IgD-negative memory B cell (primary cell): ENCODE data around the gene LAMB4. TPM values are rescaled to one million over a fixed set of nuclear protein-coding genes. Genes with fewer than 3 reads are reported as not detected.
A peak's percentile ranks its signal among the peaks of the same experiment; 100 is the strongest.

Source experiments
- H3K27ac Mint-ChIP-seq, 3 donors: one replicate each; pipeline ENCODE4 v1.8.0; 2020 to 2022; ENCODE audit warnings: mild to moderate bottlenecking in 3 of 3, mixed read lengths in 3 of 3, moderate library complexity in 1 of 3
- H3K27me3 Mint-ChIP-seq: one replicate; pipeline ENCODE4 v1.8.0; 2021; ENCODE audit warnings: mixed read lengths
- H3K36me3 Mint-ChIP-seq: one replicate; pipeline ENCODE4 v1.8.0; 2020; ENCODE audit warnings: mild to moderate bottlenecking, mixed read lengths
- H3K4me1 Mint-ChIP-seq, 3 donors: one replicate each; pipeline ENCODE4 v1.8.0; 2020 to 2022; ENCODE audit warnings: mixed read lengths in 3 of 3, mild to moderate bottlenecking in 1 of 3
- H3K4me3 Mint-ChIP-seq, 4 donors: one replicate each; pipeline ENCODE4 v1.8.0; 2020 to 2022; ENCODE audit warnings: mild to moderate bottlenecking in 4 of 4, mixed read lengths in 4 of 4, moderate library complexity in 3 of 4
- H3K9me3 Mint-ChIP-seq, 3 donors: one replicate each; pipeline ENCODE4 v1.8.0; 2020 to 2021; ENCODE audit warnings: mixed read lengths in 3 of 3, mild to moderate bottlenecking in 1 of 3
- polyA plus RNA-seq: library from polyadenylated mRNA; unstranded; fragments of 300-500 nt; fragmentation: Illumina TruSeq; gene quantifications from one replicate; pipeline ENCODE4 v1.2.3, GENCODE V29; 2021

Gene LAMB4
- polyA plus RNA-seq, 1 donor from 2014 or later: not detected

DNA sequence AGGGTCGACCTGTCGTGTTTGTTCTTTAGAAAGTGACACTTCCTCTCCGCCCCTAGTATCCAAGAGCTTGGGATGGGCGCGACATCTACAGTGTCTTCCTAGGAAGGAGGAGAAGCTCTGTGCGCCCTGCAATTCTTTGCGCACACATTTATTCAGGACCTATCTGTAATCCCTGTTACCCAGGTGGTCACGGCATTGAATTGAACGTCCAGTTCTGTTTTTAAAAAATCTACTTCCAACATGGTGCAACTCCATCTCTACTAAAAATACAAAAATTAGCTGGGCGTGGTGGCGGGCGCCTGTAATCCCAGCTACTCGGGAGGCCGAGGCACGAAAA is 126.6 kb downstream of the LAMB4 start:
- H3K4me1 Mint-ChIP-seq: peaks cover 3 to 10% (median 5%) of the 10 kb centered on the region in 3 donors
- H3K27ac Mint-ChIP-seq: no peak overlapping the region
- peaks cover 47% of the 10 kb centered on the region for H3K27me3 Mint-ChIP-seq
- H3K4me3 Mint-ChIP-seq: peak overlapping the region in 1 of 4 donors; percentile 47
- H3K9me3 Mint-ChIP-seq: no peaks in the 10 kb centered on the region
- peaks cover 3% of the 10 kb centered on the region for H3K36me3 Mint-ChIP-seq

GRCh38 chr7:108002726-108003598 is 127.2 kb downstream of the LAMB4 start, which contains the start of gene LAMB1:
Gene LAMB1 (minus strand): TSS chr7:108003161. CDS start chr7:108002885, 276 bp downstream.
- H3K27ac Mint-ChIP-seq: no peak within 1 kb of the TSS
- peaks cover 3 to 10% (median 5%) of the 10 kb centered on the region in 3 donors for H3K4me1 Mint-ChIP-seq
- no peaks in the 10 kb centered on the region for H3K9me3 Mint-ChIP-seq
- H3K27me3 Mint-ChIP-seq: peaks cover 47% of the 10 kb centered on the region
- H3K36me3 Mint-ChIP-seq: peaks cover 3% of the 10 kb centered on the region
- peak within 1 kb of the TSS in 3 of 4 donors; percentile 68 to 90 (median 86) for H3K4me3 Mint-ChIP-seq

GRCh38 chr7:108001764-108002725 is 128.1 kb downstream of the LAMB4 start:
- Mint-ChIP-seq H3K4me1 (peaks cover 3 to 10% (median 5%) of the 10 kb centered on the region in 3 donors), H3K4me3 (peak overlapping the region in 3 of 4 donors; percentile 55 to 86 (median 68)), H3K27ac (no peak overlapping the region), H3K9me3 (no peaks in the 10 kb centered on the region), H3K27me3 (peaks cover 44% of the 10 kb centered on the region), H3K36me3 (peaks cover 3% of the 10 kb centered on the region)

GRCh38 chr7:108000875-108001763 is 129.0 kb downstream of the LAMB4 start:
- peak overlapping the region in 2 of 4 donors; percentile 60 to 78 for H3K4me3 Mint-ChIP-seq
- no peaks in the 10 kb centered on the region for H3K9me3 Mint-ChIP-seq
- peak overlapping the region in 1 of 3 donors; percentile 31 for H3K27ac Mint-ChIP-seq
- H3K4me1 Mint-ChIP-seq: peaks cover 3 to 10% (median 5%) of the 10 kb centered on the region in 3 donors
- peaks cover 3% of the 10 kb centered on the region for H3K36me3 Mint-ChIP-seq
- H3K27me3 Mint-ChIP-seq: peaks cover 39% of the 10 kb centered on the region

DNA sequence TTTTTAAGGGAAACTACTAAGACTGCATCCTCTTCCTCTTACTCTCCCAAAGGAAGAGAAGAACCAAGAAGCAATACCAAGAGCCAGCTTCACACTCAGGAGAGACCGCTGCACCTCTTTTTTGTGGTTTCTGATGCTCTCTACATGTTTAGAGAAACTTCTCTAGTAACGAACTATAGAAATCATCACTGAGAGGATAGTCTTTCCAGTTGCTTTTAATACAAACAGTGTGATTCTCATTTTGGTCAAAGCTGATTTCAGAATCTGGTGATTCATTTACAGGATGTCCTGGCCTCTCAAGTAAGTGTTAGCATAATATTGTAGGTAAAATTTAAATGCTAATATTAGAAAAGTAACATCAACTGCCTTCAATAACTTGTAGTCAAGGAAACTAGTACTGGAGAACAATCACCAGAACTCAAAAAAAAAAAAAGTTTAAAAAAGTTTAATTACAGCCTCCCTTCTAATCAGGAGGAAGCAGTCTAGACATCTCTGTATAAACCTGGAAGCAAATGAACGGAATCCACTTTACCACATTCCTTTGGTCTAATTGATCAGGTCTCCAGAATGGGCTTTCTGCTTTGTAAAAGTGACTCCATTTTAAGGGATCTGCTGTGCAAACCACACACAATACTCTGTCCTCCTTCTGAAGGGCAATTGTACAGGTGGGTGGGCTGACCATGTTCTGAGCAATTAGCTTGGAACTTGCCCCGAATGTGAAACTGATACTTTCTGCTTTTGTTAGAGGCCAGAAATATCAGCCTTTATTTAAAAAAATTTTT is 130.2 kb downstream of the LAMB4 start:
- Mint-ChIP-seq H3K9me3 (no peaks in the 10 kb centered on the region), H3K4me1 (peaks cover 3 to 8% (median 3%) of the 10 kb centered on the region in 3 donors), H3K36me3 (peaks cover 3% of the 10 kb centered on the region), H3K27me3 (peaks cover 41% of the 10 kb centered on the region), H3K4me3 (no peak overlapping the region), H3K27ac (no peak overlapping the region)

DNA sequence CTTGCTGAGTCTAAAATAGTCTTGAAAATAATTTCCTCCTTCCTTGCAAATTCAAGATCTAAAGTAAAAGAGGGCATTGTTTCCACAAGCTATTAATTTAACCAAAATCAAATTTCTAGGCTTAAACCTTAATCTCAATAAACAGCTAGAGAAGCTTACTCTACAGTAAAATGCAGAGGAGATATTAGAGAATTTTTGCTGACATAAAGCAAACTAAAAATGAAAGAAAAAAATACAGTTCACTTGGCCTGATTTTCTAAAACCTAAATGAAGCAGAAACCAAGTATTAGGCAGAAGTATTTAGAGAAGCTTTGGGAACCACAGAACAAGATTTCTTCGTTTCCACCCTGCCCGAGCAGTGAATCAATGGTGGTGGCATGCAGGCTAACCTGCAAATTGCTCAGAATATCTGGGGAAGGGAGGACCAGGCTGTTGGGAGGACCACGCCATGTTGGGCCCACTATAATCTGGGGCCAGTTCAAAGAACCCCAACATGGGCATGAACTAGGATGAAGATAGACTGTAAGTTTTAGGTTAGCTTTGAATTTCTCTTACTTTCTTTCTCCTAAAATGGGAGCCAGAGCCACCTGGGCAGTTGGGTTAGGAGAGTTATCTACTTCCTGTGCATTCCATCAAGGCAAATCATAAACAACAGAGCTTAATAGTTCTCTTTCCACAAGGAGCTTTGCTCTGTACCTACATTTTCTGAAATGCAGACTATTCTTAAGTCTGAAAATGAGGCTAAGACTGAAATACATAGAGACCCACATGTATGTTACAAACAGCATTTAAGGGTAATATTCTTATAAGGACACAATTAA is 131.3 kb downstream of the LAMB4 start:
- no peak overlapping the region for H3K4me3 Mint-ChIP-seq
- H3K4me1 Mint-ChIP-seq: peaks cover 0 to 3% (median under 1%) of the 10 kb centered on the region in 3 donors
- no peaks in the 10 kb centered on the region for H3K36me3 Mint-ChIP-seq
- H3K9me3 Mint-ChIP-seq: no peaks in the 10 kb centered on the region
- no peak overlapping the region for H3K27ac Mint-ChIP-seq
- peaks cover 31% of the 10 kb centered on the region for H3K27me3 Mint-ChIP-seq

DNA sequence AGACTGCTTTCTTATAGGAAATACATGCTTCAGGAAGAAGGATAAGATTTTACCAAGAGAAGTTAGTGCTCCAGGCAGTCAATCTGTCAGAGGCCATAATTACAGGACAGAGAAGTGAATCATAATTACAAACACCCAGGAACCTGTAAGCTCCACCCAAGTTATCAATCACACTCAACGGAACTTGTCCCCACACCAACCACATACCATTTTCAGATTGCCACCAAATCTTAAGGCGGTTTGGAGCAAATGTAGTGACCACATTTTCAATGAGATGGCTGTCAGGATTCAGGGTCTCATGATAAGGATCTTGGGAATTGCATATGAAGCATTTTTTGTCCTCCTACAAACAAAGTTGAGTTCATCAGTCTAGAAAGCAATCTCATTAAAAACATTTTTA is 132.0 kb downstream of the LAMB4 start:
- Mint-ChIP-seq H3K9me3 (peaks cover 0 to 2% (median 0%) of the 10 kb centered on the region in 3 donors), H3K36me3 (no peaks in the 10 kb centered on the region), H3K4me1 (peaks cover 0 to 2% (median 0%) of the 10 kb centered on the region in 3 donors), H3K27ac (no peak overlapping the region), H3K27me3 (peaks cover 26% of the 10 kb centered on the region), H3K4me3 (no peak overlapping the region)

DNA sequence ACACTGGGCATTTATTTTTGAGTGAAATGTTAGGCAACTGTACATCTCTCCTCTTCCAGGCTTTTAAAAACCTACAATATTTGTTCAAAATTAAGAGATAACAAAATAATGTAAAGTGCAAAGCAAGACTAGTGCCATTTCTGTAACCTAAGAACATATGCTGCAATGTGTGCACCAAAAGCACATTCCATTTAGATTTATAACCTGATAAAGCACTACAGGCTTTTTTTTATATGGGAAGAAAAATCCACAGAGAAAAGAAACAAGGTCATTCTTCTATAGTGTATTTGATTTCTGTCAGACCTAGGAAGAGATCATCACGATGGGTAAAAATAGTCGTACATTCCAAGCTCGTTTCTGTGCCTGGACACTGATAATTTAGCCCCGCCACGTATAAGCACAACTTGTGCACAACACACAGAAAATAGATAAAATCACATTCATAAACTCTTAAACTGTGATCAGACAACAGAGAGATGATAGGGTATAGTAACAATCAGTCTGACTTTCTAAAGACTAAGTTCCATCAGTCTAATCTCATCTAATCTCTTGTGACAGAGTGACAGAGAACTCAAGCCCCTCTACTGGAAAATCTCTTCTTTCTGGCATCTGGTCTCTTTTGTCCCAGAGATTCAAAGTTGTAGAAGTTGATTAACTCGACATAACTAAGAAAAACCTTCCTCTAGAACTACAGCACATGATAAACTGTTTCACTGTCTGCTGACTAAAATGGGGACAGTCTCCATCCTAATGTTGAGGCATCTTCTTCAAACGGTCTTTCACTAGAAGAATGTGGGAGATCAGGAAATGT is 133.9 kb downstream of the LAMB4 start:
- peaks cover 0 to 6% (median 0%) of the 10 kb centered on the region in 3 donors for H3K9me3 Mint-ChIP-seq
- H3K36me3 Mint-ChIP-seq: no peaks in the 10 kb centered on the region
- H3K27me3 Mint-ChIP-seq: peaks cover 13% of the 10 kb centered on the region
- no peak overlapping the region for H3K4me3 Mint-ChIP-seq
- H3K4me1 Mint-ChIP-seq: peaks cover 0 to 2% (median 0%) of the 10 kb centered on the region in 3 donors
- no peak overlapping the region for H3K27ac Mint-ChIP-seq

- Mint-ChIP-seq H3K27me3 (peaks cover 7% of the 10 kb centered on the region), H3K36me3 (no peaks in the 10 kb centered on the region), H3K4me1 (peaks cover 0 to 2% (median 0%) of the 10 kb centered on the region in 3 donors), H3K4me3 (no peak overlapping the region), H3K9me3 (peaks cover 0 to 6% (median 0%) of the 10 kb centered on the region in 3 donors), H3K27ac (no peak overlapping the region)
These were observed 134.7 kb downstream of the LAMB4 start for GRCh38 chr7:107995184-107996071.

GRCh38 chr7:107994421-107995030 is 135.6 kb downstream of the LAMB4 start:
- H3K9me3 Mint-ChIP-seq: peaks cover 0 to 6% (median 0%) of the 10 kb centered on the region in 3 donors
- H3K36me3 Mint-ChIP-seq: no peaks in the 10 kb centered on the region
- H3K27me3 Mint-ChIP-seq: peaks cover 7% of the 10 kb centered on the region
- H3K4me1 Mint-ChIP-seq: peaks cover 0 to 2% (median 0%) of the 10 kb centered on the region in 3 donors
- no peak overlapping the region for H3K27ac Mint-ChIP-seq
- H3K4me3 Mint-ChIP-seq: no peak overlapping the region

GRCh38 chr7:107993891-107994291 is 136.3 kb downstream of the LAMB4 start:
- Mint-ChIP-seq H3K27ac (no peak overlapping the region), H3K4me3 (no peak overlapping the region), H3K36me3 (no peaks in the 10 kb centered on the region), H3K27me3 (peaks cover 7% of the 10 kb centered on the region), H3K4me1 (peaks cover 0 to 2% (median 0%) of the 10 kb centered on the region in 3 donors), H3K9me3 (peaks cover 0 to 6% (median 0%) of the 10 kb centered on the region in 3 donors)
